Measurements from ENCODE around the gene ATP2C2. TPM values are rescaled to one million over a fixed set of nuclear protein-coding genes. Genes with fewer than 3 reads are reported as not detected.

Gene ATP2C2
- total and polyA plus RNA-seq, 4 donors, result 21.3 to 96.8 (median 37.5) TPM

- TF ChIP-seq, protein P1, sequence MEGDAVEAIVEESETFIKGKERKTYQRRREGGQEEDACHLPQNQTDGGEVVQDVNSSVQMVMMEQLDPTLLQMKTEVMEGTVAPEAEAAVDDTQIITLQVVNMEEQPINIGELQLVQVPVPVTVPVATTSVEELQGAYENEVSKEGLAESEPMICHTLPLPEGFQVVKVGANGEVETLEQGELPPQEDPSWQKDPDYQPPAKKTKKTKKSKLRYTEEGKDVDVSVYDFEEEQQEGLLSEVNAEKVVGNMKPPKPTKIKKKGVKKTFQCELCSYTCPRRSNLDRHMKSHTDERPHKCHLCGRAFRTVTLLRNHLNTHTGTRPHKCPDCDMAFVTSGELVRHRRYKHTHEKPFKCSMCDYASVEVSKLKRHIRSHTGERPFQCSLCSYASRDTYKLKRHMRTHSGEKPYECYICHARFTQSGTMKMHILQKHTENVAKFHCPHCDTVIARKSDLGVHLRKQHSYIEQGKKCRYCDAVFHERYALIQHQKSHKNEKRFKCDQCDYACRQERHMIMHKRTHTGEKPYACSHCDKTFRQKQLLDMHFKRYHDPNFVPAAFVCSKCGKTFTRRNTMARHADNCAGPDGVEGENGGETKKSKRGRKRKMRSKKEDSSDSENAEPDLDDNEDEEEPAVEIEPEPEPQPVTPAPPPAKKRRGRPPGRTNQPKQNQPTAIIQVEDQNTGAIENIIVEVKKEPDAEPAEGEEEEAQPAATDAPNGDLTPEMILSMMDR (IDR thresholded peaks at IDR 0.05; ENCODE audit: control extremely low read depth, extremely low read depth), result no peak
- no peak overlapping the region for H3K27ac ChIP-seq (ENCODE audit: low read depth in 1 of 2, low read length in 1 of 2)
These were observed 36.0 kb downstream of the ATP2C2 start for GRCh38 chr16:84404324-84404723.

GRCh38 chr16:84404936-84405639 lies 36.8 kb downstream of the ATP2C2 start:
- DNase-seq, result no peak
- H3K4me1 ChIP-seq (ENCODE audit: control insufficient read depth in 5 of 5, insufficient read depth in 5 of 5, low read length in 5 of 5), result no peaks in the 10 kb centered on the region
- ATAC-seq (ENCODE audit: insufficient read depth, low FRiP score), result no peak
- WGBS, 2 donors, result 90 to 94% methylated on average over 19 of the region's 19 CpGs
- H3K27me3 ChIP-seq (ENCODE audit: control insufficient read depth in 3 of 3, insufficient read depth in 3 of 3, low read length in 2 of 3), result peaks cover 0 to 4% (median 0%) of the 10 kb centered on the region in 3 donors
- TF ChIP-seq, protein P1 (IDR thresholded peaks at IDR 0.05; ENCODE audit: control extremely low read depth, extremely low read depth), result no peak
- no peak overlapping the region for H3K9ac ChIP-seq (ENCODE audit: insufficient read depth in 1 of 2, low read length in 2 of 2)
- H3K9me3 ChIP-seq (ENCODE audit: control insufficient read depth in 4 of 4, insufficient read depth in 3 of 4, low read length in 3 of 4), result no peaks in the 10 kb centered on the region
- H3K27ac ChIP-seq (ENCODE audit: low read depth in 1 of 2, low read length in 1 of 2), result no peak overlapping the region
- H3K36me3 ChIP-seq (ENCODE audit: control insufficient read depth in 4 of 4, insufficient read depth in 4 of 4, low read length in 4 of 4), result peaks cover 0 to 2% (median 0%) of the 10 kb centered on the region in 4 donors
- no peak overlapping the region for H3K4me3 ChIP-seq

More at GRCh38 chr16:84404324-84404723, 36.0 kb downstream of the ATP2C2 start:
- peaks cover 0 to 2% (median 0%) of the 10 kb centered on the region in 4 donors for H3K36me3 ChIP-seq (ENCODE audit: control insufficient read depth in 4 of 4, insufficient read depth in 4 of 4, low read length in 4 of 4)
- DNase-seq (no peak), ATAC-seq (ENCODE audit: insufficient read depth, low FRiP score) (no peak)
- H3K4me3 ChIP-seq, result no peak overlapping the region
- H3K4me1 ChIP-seq (ENCODE audit: control insufficient read depth in 5 of 5, insufficient read depth in 5 of 5, low read length in 5 of 5), result peaks cover 0 to 1% (median 0%) of the 10 kb centered on the region in 5 donors
- H3K9ac ChIP-seq (ENCODE audit: insufficient read depth in 1 of 2, low read length in 2 of 2), result no peak overlapping the region
- 86 to 89% methylated on average over 3 of the region's 3 CpGs for WGBS, 2 donors
- peaks cover 0 to 4% (median 0%) of the 10 kb centered on the region in 3 donors for H3K27me3 ChIP-seq (ENCODE audit: control insufficient read depth in 3 of 3, insufficient read depth in 3 of 3, low read length in 2 of 3)
- no peaks in the 10 kb centered on the region for H3K9me3 ChIP-seq (ENCODE audit: control insufficient read depth in 4 of 4, insufficient read depth in 3 of 4, low read length in 3 of 4)

DNA sequence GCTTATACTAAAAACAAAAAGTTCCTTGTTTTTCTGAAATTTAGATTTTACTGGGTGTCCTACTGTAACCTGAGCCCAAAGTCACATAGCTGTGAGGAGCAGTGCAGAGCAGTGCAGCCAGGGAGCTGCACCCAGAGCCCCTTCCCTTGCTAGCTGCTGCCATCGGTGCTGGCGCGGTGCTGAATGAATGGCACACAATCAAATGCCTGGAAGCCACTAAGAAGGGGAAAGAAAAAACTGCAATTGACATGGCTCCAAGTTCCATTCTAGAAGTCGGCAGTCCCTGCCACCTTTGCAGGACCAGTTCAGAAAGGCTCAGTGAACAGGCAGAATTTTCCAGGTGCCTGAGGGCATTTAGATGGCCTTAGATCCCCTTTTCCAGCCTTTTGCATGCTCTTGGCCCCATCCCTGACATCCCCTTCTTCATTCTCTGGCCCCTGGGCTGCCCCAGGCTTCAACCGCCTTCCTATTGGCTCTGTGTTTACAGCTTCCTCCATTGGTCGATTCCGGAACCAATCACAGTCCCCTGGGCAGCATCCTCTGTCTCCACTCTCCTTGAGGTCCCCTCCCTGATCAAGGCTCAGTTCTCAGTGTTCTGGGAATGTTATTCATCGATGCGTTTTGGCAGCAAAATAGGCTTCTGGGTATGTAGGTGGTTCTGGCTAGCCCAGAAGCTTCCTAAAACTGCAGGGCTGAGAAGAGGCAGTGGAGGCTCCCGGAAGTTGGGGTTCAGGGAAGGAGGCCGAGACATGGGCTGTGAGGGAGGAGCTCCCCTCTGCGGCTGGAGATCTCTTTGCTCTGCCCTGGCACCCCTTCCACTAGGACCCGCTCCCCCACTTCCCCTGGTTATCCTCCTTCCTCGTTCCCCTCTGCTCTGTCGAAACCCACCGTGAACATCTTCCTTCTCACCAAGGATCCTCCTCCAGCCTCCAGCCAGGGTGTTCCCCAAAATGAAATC lies 37.9 kb downstream of the ATP2C2 start:
- Histone ChIP-seq H3K36me3 (ENCODE audit: control insufficient read depth in 4 of 4, insufficient read depth in 4 of 4, low read length in 4 of 4) (peaks cover 0 to 6% (median 0%) of the 10 kb centered on the region in 4 donors), H3K27me3 (ENCODE audit: control insufficient read depth in 3 of 3, insufficient read depth in 3 of 3, low read length in 2 of 3) (peaks cover 0 to 4% (median 0%) of the 10 kb centered on the region in 3 donors), H3K27ac (ENCODE audit: low read depth in 1 of 2, low read length in 1 of 2) (no peak overlapping the region), H3K9me3 (ENCODE audit: control insufficient read depth in 4 of 4, insufficient read depth in 3 of 4, low read length in 3 of 4) (no peaks in the 10 kb centered on the region), H3K4me1 (ENCODE audit: control insufficient read depth in 5 of 5, insufficient read depth in 5 of 5, low read length in 5 of 5) (no peaks in the 10 kb centered on the region), H3K9ac (ENCODE audit: insufficient read depth in 1 of 2, low read length in 2 of 2) (no peak overlapping the region), H3K4me3 (no peak overlapping the region)
- DNase-seq (no peak), ATAC-seq (ENCODE audit: insufficient read depth, low FRiP score) (no peak)
- 78 to 82% methylated on average over 16 of the region's 16 CpGs for WGBS, 2 donors
- TF ChIP-seq, protein P1 (IDR thresholded peaks at IDR 0.05; ENCODE audit: control extremely low read depth, extremely low read depth), result no peak
